Medulla oblongata (tissue), 1 donor: Measurements from ENCODE around the gene CPEB4.

Source experiments
- DNase-seq: peaks from one replicate; pipeline ENCODE4 v3.0.0-alpha.2; 2015; ENCODE audit errors: extremely low spot score

CPEB4 gene

GRCh38 chr5:173884402-173885053 lies 3.6 kb upstream of the CPEB4 start:
- no peak for DNase-seq

DNA sequence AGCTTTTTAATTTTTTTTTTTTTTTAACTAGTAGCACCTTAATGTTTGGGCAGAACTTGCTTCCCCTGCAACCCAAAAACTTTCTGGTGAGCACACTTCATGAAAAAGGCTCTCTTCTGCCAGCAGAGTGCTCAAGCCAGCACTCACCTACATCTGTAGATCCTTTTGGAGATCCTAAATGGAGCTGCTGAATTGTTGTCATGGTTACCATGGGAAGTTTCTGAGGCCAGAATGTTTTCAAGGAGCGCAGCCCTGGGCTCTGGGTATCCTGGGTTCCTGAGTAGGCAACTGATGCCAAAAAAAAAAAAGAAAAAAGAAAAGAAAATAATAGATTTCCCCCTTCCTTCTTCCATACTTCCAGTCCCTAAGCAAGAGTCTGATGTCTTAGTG lies 3.1 kb upstream of the CPEB4 start:
- no peak for DNase-seq

DNA sequence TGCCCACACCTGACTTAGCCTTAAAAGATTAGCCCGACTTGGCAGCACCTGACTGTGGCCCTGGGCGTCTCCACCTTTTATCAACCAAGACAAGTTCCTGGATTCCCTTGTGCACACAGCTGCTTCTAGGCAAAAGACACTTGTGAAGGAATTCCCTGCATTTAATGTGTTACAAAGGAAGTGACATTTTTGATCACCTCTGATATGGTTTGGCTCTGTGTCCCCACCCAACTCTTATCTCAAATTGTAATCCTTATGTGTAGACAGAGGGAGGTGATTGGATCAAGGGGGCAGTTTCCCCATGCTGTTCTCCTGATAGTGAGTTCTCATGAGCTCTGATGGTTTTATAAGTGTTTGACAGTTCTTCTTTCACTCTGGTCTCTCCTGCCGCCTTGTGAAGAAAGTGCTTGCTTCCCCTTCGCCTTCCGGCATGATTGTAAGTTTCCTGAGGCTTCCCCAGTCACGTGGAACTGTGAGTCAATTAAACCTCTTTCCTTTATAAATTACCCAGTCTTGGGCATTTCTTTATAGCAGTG lies 2.6 kb upstream of the CPEB4 start:
- peak; percentile 72 for DNase-seq

DNA sequence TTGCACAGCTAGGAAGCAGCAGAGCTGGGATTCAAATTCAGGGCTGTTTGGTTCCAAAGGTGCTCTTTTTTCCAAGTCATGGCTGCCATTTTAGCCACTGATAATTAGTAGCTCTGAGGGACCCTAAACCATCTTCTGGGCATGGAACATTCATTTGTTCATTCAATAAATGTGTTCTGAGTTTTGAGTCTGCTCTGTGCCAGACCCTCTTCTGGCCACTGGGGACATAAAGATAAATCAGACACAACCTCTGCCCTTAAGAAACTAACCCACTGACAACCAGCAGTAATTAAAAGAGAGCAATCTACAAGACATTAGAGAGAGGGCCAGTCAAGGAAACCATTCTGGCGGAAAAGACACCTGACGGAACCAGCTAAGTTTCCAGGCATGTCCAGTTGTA lies 2.0 kb upstream of the CPEB4 start:
- no peak for DNase-seq

- no peak for DNase-seq
These were observed 453 bp downstream of the CPEB4 start for GRCh38 chr5:173888473-173889131.

DNA sequence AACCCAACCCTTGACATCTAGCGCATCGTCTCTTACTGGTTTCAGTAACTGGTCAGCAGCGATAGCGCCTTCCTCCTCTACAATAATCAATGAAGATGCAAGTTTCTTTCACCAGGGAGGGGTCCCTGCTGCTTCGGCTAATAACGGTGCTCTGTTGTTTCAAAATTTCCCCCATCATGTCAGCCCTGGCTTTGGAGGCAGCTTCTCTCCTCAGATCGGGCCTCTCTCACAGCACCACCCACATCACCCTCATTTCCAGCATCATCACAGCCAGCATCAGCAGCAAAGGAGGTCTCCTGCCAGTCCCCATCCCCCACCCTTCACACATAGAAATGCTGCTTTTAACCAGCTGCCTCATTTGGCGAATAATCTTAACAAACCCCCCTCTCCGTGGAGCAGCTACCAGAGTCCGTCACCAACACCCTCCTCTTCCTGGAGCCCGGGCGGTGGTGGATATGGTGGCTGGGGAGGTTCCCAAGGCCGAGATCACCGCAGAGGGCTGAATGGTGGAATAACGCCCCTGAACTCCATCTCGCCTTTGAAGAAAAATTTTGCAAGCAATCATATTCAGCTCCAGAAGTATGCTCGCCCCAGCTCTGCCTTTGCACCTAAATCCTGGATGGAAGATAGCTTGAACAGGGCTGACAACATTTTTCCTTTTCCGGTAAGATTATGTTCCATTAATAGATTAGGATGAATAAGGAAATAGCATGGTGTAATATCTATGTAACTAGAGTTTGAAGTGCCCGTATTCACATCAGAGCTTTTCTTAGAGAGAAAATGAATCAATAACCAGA lies 2.2 kb downstream of the CPEB4 start:
- DNase-seq: peak; percentile 83

DNA sequence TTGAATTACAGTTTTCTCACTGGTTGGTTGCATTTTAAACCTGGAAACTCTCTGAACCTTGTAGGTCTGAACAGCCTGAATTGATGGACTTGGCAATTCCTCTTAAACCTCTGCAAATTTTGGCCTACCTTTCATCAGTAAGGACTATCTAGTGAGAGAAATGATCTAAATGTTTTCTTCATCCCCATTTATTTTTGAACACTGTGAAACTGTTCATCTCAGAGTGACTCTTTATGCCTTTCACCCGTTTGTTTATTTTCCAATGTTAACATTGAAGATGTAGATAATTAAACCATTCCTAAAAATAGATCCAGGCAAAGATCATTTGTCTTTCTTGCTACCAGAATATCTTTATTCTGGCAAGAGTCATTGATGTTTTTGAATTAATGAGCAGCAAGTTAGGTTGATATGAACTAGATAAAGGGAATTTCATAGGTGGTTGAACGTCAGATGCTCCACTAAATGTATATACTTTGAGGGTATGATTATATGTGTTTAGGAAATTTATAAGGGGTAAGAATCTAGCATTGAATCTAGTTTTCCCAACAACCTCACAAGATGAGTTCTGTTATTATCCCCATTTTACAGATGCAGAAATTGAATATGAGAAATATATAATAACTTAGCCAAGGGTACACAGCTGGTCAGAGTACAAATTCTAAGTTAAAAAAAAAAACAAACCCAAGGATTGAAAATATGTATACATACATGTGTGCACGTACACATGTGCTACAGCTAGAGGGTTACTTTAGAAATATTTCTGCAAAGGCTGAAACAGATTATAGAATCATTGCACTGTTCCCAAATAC lies 3.4 kb downstream of the CPEB4 start:
- DNase-seq: no peak

- DNase-seq: no peak
These were observed 5.0 kb downstream of the CPEB4 start for GRCh38 chr5:173893192-173893561.

DNA sequence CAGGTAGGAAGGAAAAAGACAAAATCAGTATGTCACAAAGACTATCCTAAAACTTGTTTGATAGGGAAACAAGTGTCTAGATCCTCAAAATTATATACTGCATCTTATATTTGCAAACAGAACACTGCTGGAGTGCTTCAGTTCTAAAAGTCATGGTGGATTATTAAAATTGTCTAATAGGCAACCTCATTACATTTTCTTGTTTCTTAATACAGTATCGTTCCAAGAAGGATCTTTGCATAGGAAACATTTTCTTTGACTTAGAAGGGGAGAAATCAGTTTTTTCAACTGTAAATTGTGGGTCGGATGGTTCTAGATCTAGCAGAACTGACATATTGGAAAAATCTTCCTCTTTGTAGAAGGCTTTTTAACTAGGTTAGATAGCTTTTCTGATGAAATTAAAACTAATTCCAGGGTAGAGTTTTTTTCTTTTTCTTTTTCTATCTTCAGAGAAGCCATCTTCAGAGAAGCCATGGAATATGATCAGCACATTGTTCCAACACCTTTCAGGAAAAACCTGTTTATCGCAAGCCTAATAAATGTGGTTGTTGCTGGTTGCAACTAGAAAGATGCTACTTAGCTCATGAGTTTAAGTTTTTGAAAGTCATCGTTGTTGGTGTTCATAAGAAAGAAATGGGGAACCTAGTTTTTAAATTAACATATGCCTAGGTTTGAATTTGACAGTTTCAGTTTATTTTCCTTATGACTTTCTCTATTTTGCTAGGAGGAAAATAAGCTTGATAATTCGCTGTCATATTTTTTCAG lies 7.4 kb downstream of the CPEB4 start:
- DNase-seq: no peak

- no peak for DNase-seq
These were observed 8.5 kb downstream of the CPEB4 start for GRCh38 chr5:173896631-173897030.

DNA sequence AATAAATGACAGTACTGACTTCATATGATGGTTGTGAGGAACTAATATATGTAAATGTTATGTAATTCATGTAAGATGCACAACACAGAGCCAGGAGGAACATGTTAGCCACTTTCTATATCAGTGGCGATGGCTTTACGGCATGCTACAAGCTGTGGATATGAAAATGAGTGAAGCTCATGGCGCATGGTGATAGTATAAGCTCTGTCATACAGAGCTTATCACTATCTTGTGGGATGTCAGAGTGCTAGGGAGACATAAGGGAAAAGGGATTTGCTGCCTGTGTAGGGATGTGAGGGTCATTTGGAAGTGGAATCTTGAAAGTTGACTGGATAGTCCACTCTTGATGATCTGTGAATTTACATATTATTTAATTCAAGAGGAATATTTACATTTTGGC lies 13.6 kb downstream of the CPEB4 start:
- no peak for DNase-seq

DNA sequence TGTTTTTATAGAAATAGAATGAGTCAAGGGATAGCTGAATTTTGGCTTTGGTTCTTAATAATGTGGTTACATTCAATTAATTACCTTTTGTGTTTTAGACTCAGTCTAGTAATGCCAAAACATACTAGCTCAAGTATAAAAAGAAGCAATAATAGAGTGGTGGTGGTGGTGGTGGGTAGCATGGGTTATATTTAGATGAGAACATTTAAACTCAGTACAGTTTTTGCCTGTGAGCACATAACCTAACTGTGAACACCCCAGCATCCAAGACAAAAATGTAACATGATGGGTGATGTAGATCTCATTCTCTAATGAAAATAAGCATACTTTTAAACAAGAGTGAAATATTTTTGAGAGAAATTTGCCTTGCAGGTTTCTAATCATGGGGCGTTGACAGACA lies 14.2 kb downstream of the CPEB4 start:
- DNase-seq: no peak

- DNase-seq: no peak
These were observed 14.6 kb downstream of the CPEB4 start for GRCh38 chr5:173902743-173903142.

DNA sequence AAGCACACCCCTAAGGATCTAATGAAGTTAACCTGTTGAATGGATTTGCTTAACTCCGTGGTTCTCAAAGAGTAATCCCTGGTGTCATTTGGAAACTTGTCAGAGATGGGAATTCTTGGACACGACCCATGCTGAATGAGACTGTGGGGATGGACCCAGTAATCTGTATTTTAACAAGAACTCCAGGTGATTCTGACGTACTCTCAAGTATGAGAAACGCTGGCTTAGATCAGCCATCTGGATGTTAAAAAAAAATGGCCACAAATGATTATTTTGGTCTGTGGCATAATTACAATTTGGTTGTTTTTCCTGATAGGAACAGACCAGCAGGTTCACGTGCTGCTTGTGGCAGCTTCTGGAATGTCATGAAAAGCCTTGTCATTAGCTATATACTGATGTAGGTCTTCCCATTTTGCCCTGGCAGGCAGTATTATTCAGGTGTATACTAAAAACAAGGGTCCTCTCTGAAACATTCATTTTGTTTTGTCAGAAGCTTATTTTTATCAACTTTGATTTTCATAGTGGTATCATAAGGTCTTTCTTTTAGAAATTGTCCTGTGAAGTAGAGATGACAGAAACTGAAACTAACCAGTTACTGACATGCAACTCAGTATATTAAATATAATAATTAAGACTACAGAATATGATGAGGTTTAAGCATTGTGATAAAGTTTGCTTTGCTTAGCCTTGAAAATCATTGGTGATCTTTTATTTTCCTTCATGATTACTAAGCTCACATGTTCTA lies 15.4 kb downstream of the CPEB4 start:
- DNase-seq: no peak

GRCh38 chr5:173904151-173904550 lies 16.0 kb downstream of the CPEB4 start:
- DNase-seq: no peak

DNA sequence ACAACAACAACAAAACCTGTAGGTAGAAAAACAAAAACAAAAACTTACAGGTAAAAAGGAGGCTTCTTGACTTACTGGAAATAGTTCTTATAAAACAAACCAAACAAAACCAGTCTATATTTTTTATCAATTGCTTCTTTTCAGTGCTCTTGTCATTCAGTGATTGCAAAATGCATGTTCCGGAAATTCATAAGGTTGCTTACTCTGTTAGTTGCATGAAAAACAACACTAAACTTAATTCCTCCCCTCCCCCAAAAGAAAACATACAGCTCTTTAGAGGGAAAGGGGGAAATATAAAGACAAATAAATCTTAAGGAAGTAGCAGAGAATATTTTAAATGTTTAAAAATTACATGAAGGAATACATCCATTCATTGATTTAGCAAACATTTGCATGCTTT lies 19.1 kb downstream of the CPEB4 start:
- no peak for DNase-seq

DNA sequence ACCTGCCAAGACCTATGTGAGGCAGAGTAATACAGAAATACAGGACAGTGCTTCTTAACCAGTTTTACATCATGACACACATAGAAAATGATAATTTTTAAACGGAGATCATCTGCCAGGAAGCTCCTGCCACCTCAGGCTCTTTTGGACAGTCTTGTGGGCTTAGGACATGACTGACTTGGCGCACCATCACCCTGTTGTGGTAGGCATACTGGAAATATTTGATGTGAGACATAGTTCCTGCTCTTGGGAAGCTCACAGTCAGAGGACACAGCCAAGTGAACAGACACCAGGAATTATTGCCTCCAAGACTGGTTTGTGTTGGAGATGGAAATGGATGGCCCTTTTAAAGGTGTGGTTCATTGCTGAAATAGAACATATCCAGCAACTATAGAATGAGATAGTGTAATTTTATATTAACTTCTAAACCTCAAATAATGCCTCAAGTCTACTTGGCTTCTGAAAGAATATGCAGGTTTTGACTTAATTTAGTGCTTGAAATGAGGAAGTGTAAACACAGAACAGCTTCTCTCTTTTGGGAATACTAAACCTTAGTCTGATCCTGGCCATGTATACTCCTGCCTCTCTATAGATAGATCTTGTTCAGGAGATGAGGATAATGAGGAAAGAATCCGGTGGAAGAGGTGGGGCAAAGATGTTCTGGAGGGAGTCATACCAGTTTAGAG lies 19.7 kb downstream of the CPEB4 start:
- DNase-seq: no peak

DNA sequence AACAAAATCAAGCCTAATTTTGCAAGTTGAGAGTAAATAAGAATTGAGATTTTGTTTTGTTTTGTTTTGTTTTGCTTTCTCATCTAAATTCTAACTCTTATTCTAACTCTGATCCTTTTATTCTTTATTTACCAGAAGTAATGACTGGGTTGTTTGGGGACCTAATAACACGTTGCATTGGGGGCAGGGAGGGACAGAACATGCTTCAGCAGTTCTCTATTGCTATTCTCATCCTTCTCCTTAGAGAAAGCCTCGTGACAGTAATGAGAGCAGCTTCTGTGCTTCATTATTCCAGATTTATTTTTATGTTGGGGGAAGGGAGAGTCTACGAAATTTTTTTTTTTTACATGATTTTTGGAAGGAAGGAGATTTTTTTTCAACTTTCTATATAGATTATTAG lies 21.1 kb downstream of the CPEB4 start:
- DNase-seq: peak; percentile 95

GRCh38 chr5:173910215-173910614 lies 22.1 kb downstream of the CPEB4 start:
- no peak for DNase-seq

- no peak for DNase-seq
These were observed 23.5 kb downstream of the CPEB4 start for GRCh38 chr5:173911623-173912022.
